Panc1 (cell line): Measurements from ENCODE around the gene RSU1.

Source experiments
- CTCF ChIP-seq: fragments of 450-650 bp; IDR thresholded peaks from 2 replicates; pipeline ENCODE4 v1.5.1; 2017; ENCODE audit warnings: mild to moderate bottlenecking
- POLR2AphosphoS5 ChIP-seq: IDR thresholded peaks from 2 replicates; pipeline ENCODE4 v1.6.1; 2012; ENCODE audit warnings: mild to moderate bottlenecking, low read depth, low read length, moderate library complexity
- SIN3A ChIP-seq: IDR thresholded peaks from 2 replicates; pipeline ENCODE4 v1.6.1; 2012; ENCODE audit warnings: low read depth, mild to moderate bottlenecking, low read length, moderate library complexity, borderline replicate concordance; ENCODE audit not compliant: insufficient read depth
- TCF7L2 ChIP-seq: IDR thresholded peaks from 2 replicates; pipeline ENCODE4 v1.6.1; 2011; ENCODE audit warnings: mild to moderate bottlenecking, low read depth, low read length, inconsistent platforms

- TF ChIP-seq CTCF (no peak), TCF7L2 (no peak), SIN3A (no peak), POLR2AphosphoS5 (no peak)
Measured at GRCh38 chr10:16804123-16804522, 13.1 kb downstream of the RSU1 start.
